DND-41 (cell line): Measurements from ENCODE around the gene SYT4.

Experiments
- EZH2 ChIP-seq: IDR thresholded peaks from 3 replicates; pipeline ENCODE4 v1.6.1; 2012; ENCODE audit warnings: borderline replicate concordance, low read depth, mild to moderate bottlenecking, moderate library complexity, low read length, inconsistent platforms; ENCODE audit not compliant: severe bottlenecking
- TF ChIP-seq, protein P1 (sequence below): IDR thresholded peaks from 2 replicates; pipeline ENCODE4 v1.5.1; 2012; ENCODE audit warnings: borderline replicate concordance, low read length, moderate library complexity, mild to moderate bottlenecking; ENCODE audit not compliant: poor library complexity, severe bottlenecking; ENCODE audit errors: extremely low read depth

DNA sequence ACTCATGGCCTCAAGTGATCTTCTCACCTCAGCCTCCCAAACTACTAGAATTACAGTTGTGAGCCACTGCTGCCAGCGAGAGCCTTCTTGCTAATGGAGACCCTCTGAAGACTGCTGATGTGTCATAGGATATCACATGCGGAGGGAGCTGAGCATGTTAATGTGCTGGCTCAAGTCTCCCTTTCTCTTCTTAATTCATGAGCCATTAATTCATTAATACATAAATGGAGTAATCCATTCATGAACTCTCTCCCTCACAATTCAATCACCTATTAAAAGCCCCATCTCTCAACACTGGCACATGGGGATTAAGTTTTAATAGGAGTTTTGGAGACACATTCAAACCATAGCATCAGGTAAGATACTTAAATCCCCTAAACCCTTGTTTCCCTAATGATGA, 54.8 kb downstream of the SYT4 start:
- TF ChIP-seq, protein P1, sequence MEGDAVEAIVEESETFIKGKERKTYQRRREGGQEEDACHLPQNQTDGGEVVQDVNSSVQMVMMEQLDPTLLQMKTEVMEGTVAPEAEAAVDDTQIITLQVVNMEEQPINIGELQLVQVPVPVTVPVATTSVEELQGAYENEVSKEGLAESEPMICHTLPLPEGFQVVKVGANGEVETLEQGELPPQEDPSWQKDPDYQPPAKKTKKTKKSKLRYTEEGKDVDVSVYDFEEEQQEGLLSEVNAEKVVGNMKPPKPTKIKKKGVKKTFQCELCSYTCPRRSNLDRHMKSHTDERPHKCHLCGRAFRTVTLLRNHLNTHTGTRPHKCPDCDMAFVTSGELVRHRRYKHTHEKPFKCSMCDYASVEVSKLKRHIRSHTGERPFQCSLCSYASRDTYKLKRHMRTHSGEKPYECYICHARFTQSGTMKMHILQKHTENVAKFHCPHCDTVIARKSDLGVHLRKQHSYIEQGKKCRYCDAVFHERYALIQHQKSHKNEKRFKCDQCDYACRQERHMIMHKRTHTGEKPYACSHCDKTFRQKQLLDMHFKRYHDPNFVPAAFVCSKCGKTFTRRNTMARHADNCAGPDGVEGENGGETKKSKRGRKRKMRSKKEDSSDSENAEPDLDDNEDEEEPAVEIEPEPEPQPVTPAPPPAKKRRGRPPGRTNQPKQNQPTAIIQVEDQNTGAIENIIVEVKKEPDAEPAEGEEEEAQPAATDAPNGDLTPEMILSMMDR: no peak
- no peak for TF ChIP-seq EZH2
